IMR-90 (cell line): ENCODE measurements around the gene CA12. TPM values are rescaled to one million over a fixed set of nuclear protein-coding genes. Genes with fewer than 3 reads are reported as not detected.
"Not testable (repeated sequence)": the region's sequence is repeated elsewhere in the genome, so short reads cannot be mapped to it uniquely, and the experiment has no call there.

ENCODE experiments used
- ATAC-seq: fragments of 200-7000 bp; cut with Tn5 transposase; 2 replicates; pipeline ENCODE4 v1.9.1; 2020; ENCODE audit warnings: low read depth, mild to moderate bottlenecking, moderate library complexity
- BruUV-seq: library from RNA; stranded (reverse); fragments of 400-500 nt; replicated peaks from 2 replicates; lab custom pipeline; 2021; lab: Mats Ljungman, UMichigan
- CTCF ChIA-PET: fragments of 300-600 bp; formaldehyde crosslinking; extraction: SDS; loops from one replicate; lab custom pipeline; 2021; ENCODE audit warnings: antibody characterized with exemption; lab: Yijun Ruan, JAX
- POLR2A ChIA-PET: fragments of 300-600 bp; sonication (Branson Sonifier 250); formaldehyde crosslinking; loops from one replicate; lab custom pipeline; 2022; ENCODE audit warnings: antibody characterized with exemption; ENCODE audit not compliant: unreplicated experiment; lab: Charles Lee
- DNase-seq: peaks from one replicate; pipeline ENCODE4 v3.0.0; 2013
- H2AFZ ChIP-seq: replicated peaks from 2 replicates; pipeline ENCODE3; 2013; ENCODE audit warnings: low read length, mild to moderate bottlenecking; ENCODE audit not compliant: poor library complexity
- H2AK5ac ChIP-seq: 2 replicates; pipeline ENCODE4 v1.6.1; 2013; ENCODE audit warnings: low read depth, low read length, inconsistent platforms
- H2AK9ac ChIP-seq: replicated peaks from 2 replicates; pipeline ENCODE3; 2013; ENCODE audit warnings: mild to moderate bottlenecking, low read depth, low read length, moderate library complexity; ENCODE audit not compliant: poor library complexity
- H2BK120ac ChIP-seq: 2 replicates; pipeline ENCODE4 v1.6.1; 2013; ENCODE audit warnings: low read depth, low read length, inconsistent platforms
- H2BK15ac ChIP-seq: 3 replicates; pipeline ENCODE4 v1.6.1; 2013; ENCODE audit warnings: low read depth, low read length, inconsistent platforms
- H2BK20ac ChIP-seq: 2 replicates; pipeline ENCODE4 v1.6.1; 2013; ENCODE audit warnings: low read depth, mild to moderate bottlenecking, inconsistent platforms, low read length, moderate library complexity
- H2BK5ac ChIP-seq: 2 replicates; pipeline ENCODE4 v1.6.1; 2013; ENCODE audit warnings: mild to moderate bottlenecking, low read depth, low read length, inconsistent platforms; ENCODE audit not compliant: poor library complexity, severe bottlenecking
- H3K14ac ChIP-seq: replicated peaks from 2 replicates; pipeline ENCODE4 v1.6.1; 2013; ENCODE audit warnings: low read depth, low read length, inconsistent platforms
- H3K18ac ChIP-seq: 2 replicates; pipeline ENCODE4 v1.6.1; 2013; ENCODE audit warnings: low read depth, low read length, control low read depth
- H3K23ac ChIP-seq: 2 replicates; pipeline ENCODE4 v1.6.1; 2013; ENCODE audit warnings: low read depth, low read length, inconsistent platforms
- H3K27ac ChIP-seq: 2 replicates; pipeline ENCODE4 v1.5.1; 2013; ENCODE audit warnings: mild to moderate bottlenecking, control low read depth, low read length; ENCODE audit not compliant: insufficient read depth
- H3K27me3 ChIP-seq: 2 replicates; pipeline ENCODE4 v1.6.1; 2013; ENCODE audit warnings: low read length; ENCODE audit not compliant: control insufficient read depth, insufficient read depth
- H3K36me3 ChIP-seq: 2 replicates; pipeline ENCODE4 v1.6.1; 2013; ENCODE audit warnings: low read length, mixed read lengths; ENCODE audit not compliant: control insufficient read depth, insufficient read depth
- H3K4ac ChIP-seq: 2 replicates; pipeline ENCODE4 v1.6.1; 2013; ENCODE audit warnings: low read depth, low read length, inconsistent platforms
- H3K4me1 ChIP-seq: 2 replicates; pipeline ENCODE4 v1.6.1; 2013; ENCODE audit warnings: low read length, mixed read lengths; ENCODE audit not compliant: control insufficient read depth, insufficient read depth
- H3K4me2 ChIP-seq: 2 replicates; pipeline ENCODE4 v1.6.1; 2013; ENCODE audit warnings: low read depth, mild to moderate bottlenecking, control low read depth, low read length, moderate library complexity
- H3K4me3 ChIP-seq: 2 replicates; pipeline ENCODE4 v1.5.1; 2013; ENCODE audit warnings: low read depth, mild to moderate bottlenecking, control low read depth, low read length, moderate library complexity; ENCODE audit not compliant: insufficient read depth
- H3K56ac ChIP-seq: 2 replicates; pipeline ENCODE4 v1.6.1; 2013; ENCODE audit warnings: low read length, inconsistent platforms; ENCODE audit not compliant: insufficient read depth; ENCODE audit errors: extremely low read depth
- H3K79me1 ChIP-seq, 2 experiments: 2 replicates each; pipeline ENCODE4 v1.6.1; 2013; ENCODE audit warnings: low read length in 2 of 2, inconsistent platforms in 1 of 2, low read depth in 1 of 2
- H3K9ac ChIP-seq: 2 replicates; pipeline ENCODE4 v1.6.1; 2013; ENCODE audit warnings: low read depth, low read length, control low read depth
- H3K9me1 ChIP-seq: 2 replicates; pipeline ENCODE4 v1.6.1; 2013; ENCODE audit warnings: low read length, inconsistent platforms; ENCODE audit not compliant: insufficient read depth
- H3K9me3 ChIP-seq: 2 replicates; pipeline ENCODE4 v1.6.1; 2013; ENCODE audit warnings: low read length; ENCODE audit not compliant: control insufficient read depth, insufficient read depth
- H4K20me1 ChIP-seq: 2 replicates; pipeline ENCODE4 v1.6.1; 2013; ENCODE audit warnings: low read length, inconsistent platforms; ENCODE audit not compliant: insufficient read depth
- H4K5ac ChIP-seq: 2 replicates; pipeline ENCODE4 v1.6.1; 2013; ENCODE audit warnings: mild to moderate bottlenecking, low read depth, low read length, control low read depth
- H4K8ac ChIP-seq, 2 experiments: 2 replicates each; pipeline ENCODE4 v1.6.1; 2013; ENCODE audit warnings: low read depth in 2 of 2, low read length in 2 of 2, control low read depth in 1 of 2, inconsistent platforms in 1 of 2
- H4K91ac ChIP-seq: 2 replicates; pipeline ENCODE4 v1.6.1; 2013; ENCODE audit warnings: low read depth, low read length, inconsistent platforms; ENCODE audit not compliant: insufficient read depth
- WGBS, 2 experiments: methylation state at CpG; one replicate each; pipeline versions ENCODE4 v1.1.5 to v1.1.7; 2013; ENCODE audit warnings: missing lambda C conversion rate in 2 of 2; ENCODE audit not compliant: insufficient read length in 1 of 2; ENCODE audit errors: extremely low coverage in 2 of 2; 5-methylcytosine and 5-hydroxymethylcytosine counted together
- dilution Hi-C: fragments of 300-500 bp; cut with HindIII; formaldehyde crosslinking; loops from one replicate; pipeline ENCODE4 v1.14.3; 2018; ENCODE audit warnings: low sequenced_read_pairs; ENCODE audit not compliant: unreplicated experiment
- in situ Hi-C: fragments of 300-500 bp; cut with MboI; formaldehyde crosslinking; loops from 3 replicates; pipeline ENCODE4 v1.14.3; 2019; ENCODE audit warnings: low sequenced_read_pairs, inconsistent platforms, mixed read lengths
- intact Hi-C: fragments of 100-400 bp; cut with micrococcal nuclease; formaldehyde crosslinking; loops from 2 replicates; pipeline ENCODE4 v1.10.0; 2022
- polyA plus RNA-seq, 3 experiments: library from polyadenylated mRNA; depleted of rRNA; stranded (reverse); fragments of >200 nt; gene quantifications; 2 replicates each; pipeline ENCODE4 v1.2.3, GENCODE V29; 2012; ENCODE audit warnings: low replicate concordance in 1 of 3
- total RNA-seq: library from RNA; depleted of rRNA; stranded (reverse); fragments of >200 nt; gene quantifications from 2 replicates; pipeline ENCODE4 v1.2.3, GENCODE V29; 2012

CA12 gene
- total and polyA plus RNA-seq, 2 of the 4 experiments (the other 2 are of a cell fraction) = 33.7 to 52.6 TPM

GRCh38 chr15:63320446-63320845 lies 61.2 kb downstream of the CA12 start:
- H3K14ac ChIP-seq, H2BK120ac ChIP-seq, intact Hi-C loops, H4K8ac ChIP-seq, H2AK9ac ChIP-seq, H3K9me1 ChIP-seq, H2BK20ac ChIP-seq, H3K23ac ChIP-seq, H3K4me3 ChIP-seq, CTCF ChIA-PET, H3K9me3 ChIP-seq, POLR2A ChIA-PET, dilution Hi-C loops, H3K27ac ChIP-seq, H2AFZ ChIP-seq, BruUV-seq, DNase-seq, H3K4ac ChIP-seq, H4K91ac ChIP-seq, H4K20me1 ChIP-seq, H3K4me1 ChIP-seq, H3K4me2 ChIP-seq, H3K9ac ChIP-seq, H2BK5ac ChIP-seq, ATAC-seq, H3K56ac ChIP-seq, H3K79me1 ChIP-seq, H2AK5ac ChIP-seq, H4K5ac ChIP-seq, H3K18ac ChIP-seq, H3K27me3 ChIP-seq, H3K36me3 ChIP-seq, in situ Hi-C loops, H2BK15ac ChIP-seq: not testable (repeated sequence)
- WGBS, 2 experiments = no CpG with 5 or more reads among the region's 10 CpGs
